ENCODE data around the gene SGPP2.

- TF ChIP-seq CTCF (IDR thresholded peaks at IDR 0.05) (no peak), POLR2A (IDR thresholded peaks at IDR 0.05) (no peak), POLR2AphosphoS5 (IDR thresholded peaks at IDR 0.05) (no peak)
These were observed 53.7 kb downstream of the SGPP2 start for GRCh38 chr2:222477962-222478608.
